Esophagus squamous epithelium (tissue), 5 donors: ENCODE data around the gene COL23A1. TPM values are rescaled to one million over a fixed set of nuclear protein-coding genes. Genes with fewer than 3 reads are reported as not detected.

Source experiments
- DNase-seq: peaks from one replicate; lab custom pipeline; 2025; lab: John Stamatoyannopoulos, UW
- H3K27ac ChIP-seq, 4 donors: fragments of 200-600 bp; sonication (generic); one replicate each; pipeline ENCODE4 v1.5.1; 2016 to 2019; ENCODE audit warnings: mild to moderate bottlenecking in 1 of 4
- H3K27me3 ChIP-seq, 4 donors: fragments of 200-600 bp; sonication (generic); 1 replicate in 3 of 4; 2 replicates in 1 of 4; pipeline versions ENCODE4 v1.5.1 to v1.6.0; 2017 to 2021; ENCODE audit warnings: antibody characterized with exemption in 1 of 4
- H3K36me3 ChIP-seq, 3 donors: fragments of 200-600 bp; sonication (generic); one replicate each; pipeline ENCODE4 v1.5.1; 2016 to 2019
- H3K4me1 ChIP-seq, 3 donors: fragments of 200-600 bp; sonication (generic); one replicate each; pipeline ENCODE4 v1.5.1; 2017 to 2019
- H3K4me3 ChIP-seq, 4 donors: fragments of 200-600 bp; sonication (generic); 1 replicate in 3 of 4; 2 replicates in 1 of 4; pipeline ENCODE4 v1.5.1; 2016 to 2019; ENCODE audit warnings: mild to moderate bottlenecking in 2 of 4, moderate library complexity in 1 of 4
- H3K9me3 ChIP-seq, 3 donors: fragments of 200-600 bp; sonication (generic); one replicate each; pipeline ENCODE4 v1.5.1; 2016 to 2019
- CTCF ChIP-seq, 6 experiments: fragments of 450-650 bp in 4 of 6; fragments of 200-600 bp in 2 of 6; sonication (generic) in 2 of 6; IDR thresholded peaks; one replicate each; pipeline ENCODE4 v1.5.1; 2016 to 2019; ENCODE audit warnings: antibody characterized with exemption in 6 of 6, mild to moderate bottlenecking in 4 of 6, moderate library complexity in 4 of 6
- POLR2A ChIP-seq, 4 donors: fragments of 450-650 bp; IDR thresholded peaks; one replicate each; pipeline ENCODE4 v1.6.1; 2017; ENCODE audit warnings: antibody characterized with exemption in 4 of 4, mild to moderate bottlenecking in 4 of 4, moderate library complexity in 3 of 4
- WGBS, 2 donors: methylation state at CpG; one replicate each; pipeline ENCODE4 v1.1.5; 2018; 5-methylcytosine and 5-hydroxymethylcytosine counted together
- intact Hi-C: fragments of 100-400 bp; cut with DNase I; formaldehyde crosslinking; loops from one replicate; pipeline ENCODE4 v1.15.0; 2022
- total RNA-seq, 4 donors: library from RNA; depleted of rRNA; stranded (reverse); fragments of >200 nt; gene quantifications; one replicate each; pipeline ENCODE4 v1.1.0, GENCODE V29; 2016
- donor health status: DM: yes; HTN: yes; CAD: no.

Gene COL23A1
- total RNA-seq, 4 donors from 2014 or later: 0.41 to 1.5 (median 0.44) TPM; not detected in 1

GRCh38 chr5:178424810-178425177 lies 165.4 kb downstream of the COL23A1 start:
- DNase-seq: no peak
- H3K27me3 ChIP-seq: peaks cover 0 to 4% (median 0%) of the 10 kb centered on the region in 4 donors
- peaks cover 9 to 19% (median 12%) of the 10 kb centered on the region in 3 donors for H3K4me1 ChIP-seq
- no peak overlapping the region for H3K27ac ChIP-seq
- 88% methylated on average over 7 to 10 of the region's 10 CpGs for WGBS, 2 donors
- no peaks in the 10 kb centered on the region for H3K36me3 ChIP-seq
- intact Hi-C loops: no loop called here
- no peaks in the 10 kb centered on the region for H3K9me3 ChIP-seq
- H3K4me3 ChIP-seq: no peak overlapping the region
- no peak for TF ChIP-seq CTCF (IDR thresholded peaks at IDR 0.05)
- TF ChIP-seq POLR2A (IDR thresholded peaks at IDR 0.05): no peak

GRCh38 chr5:178423901-178424809 lies 166.0 kb downstream of the COL23A1 start:
- no peak for DNase-seq
- peaks cover 0 to 8% (median 0%) of the 10 kb centered on the region in 4 donors for H3K27me3 ChIP-seq
- H3K4me3 ChIP-seq: no peak overlapping the region
- 75 to 77% methylated on average over 11 to 12 of the region's 17 CpGs for WGBS, 2 donors
- H3K9me3 ChIP-seq: no peaks in the 10 kb centered on the region
- TF ChIP-seq CTCF (IDR thresholded peaks at IDR 0.05) (no peak), POLR2A (IDR thresholded peaks at IDR 0.05) (no peak)
- H3K27ac ChIP-seq: no peak overlapping the region
- no peaks in the 10 kb centered on the region for H3K36me3 ChIP-seq
- peaks cover 5 to 13% (median 7%) of the 10 kb centered on the region in 3 donors for H3K4me1 ChIP-seq
- intact Hi-C loops: no loop called here

GRCh38 chr5:178423431-178423830 lies 166.8 kb downstream of the COL23A1 start:
- H3K4me1 ChIP-seq: peaks cover under 1 to 5% (median under 1%) of the 10 kb centered on the region in 3 donors
- intact Hi-C loops: no loop called here
- H3K36me3 ChIP-seq: no peaks in the 10 kb centered on the region
- WGBS, 2 donors: 87% methylated on average over 12 to 14 of the region's 14 CpGs
- no peaks in the 10 kb centered on the region for H3K9me3 ChIP-seq
- DNase-seq: no peak
- TF ChIP-seq CTCF (IDR thresholded peaks at IDR 0.05) (no peak), POLR2A (IDR thresholded peaks at IDR 0.05) (no peak)
- no peak overlapping the region for H3K27ac ChIP-seq
- peaks cover 0 to 11% (median 0%) of the 10 kb centered on the region in 4 donors for H3K27me3 ChIP-seq
- H3K4me3 ChIP-seq: no peak overlapping the region

GRCh38 chr5:178422400-178422775 lies 167.8 kb downstream of the COL23A1 start:
- H3K27ac ChIP-seq: no peak overlapping the region
- WGBS, 2 donors: 78 to 90% methylated on average over 3 to 11 of the region's 11 CpGs
- H3K9me3 ChIP-seq: no peaks in the 10 kb centered on the region
- no peak for DNase-seq
- intact Hi-C loops: no loop called here
- H3K4me3 ChIP-seq: no peak overlapping the region
- no peaks in the 10 kb centered on the region for H3K36me3 ChIP-seq
- H3K27me3 ChIP-seq: peaks cover 0 to 11% (median 0%) of the 10 kb centered on the region in 4 donors
- TF ChIP-seq POLR2A (IDR thresholded peaks at IDR 0.05) (no peak), CTCF (IDR thresholded peaks at IDR 0.05) (no peak)
- no peaks in the 10 kb centered on the region for H3K4me1 ChIP-seq

- TF ChIP-seq POLR2A (IDR thresholded peaks at IDR 0.05) (no peak), CTCF (IDR thresholded peaks at IDR 0.05) (no peak)
- Histone ChIP-seq H3K27ac (no peak overlapping the region), H3K36me3 (no peaks in the 10 kb centered on the region), H3K4me1 (no peaks in the 10 kb centered on the region), H3K9me3 (no peaks in the 10 kb centered on the region), H3K27me3 (peaks cover 0 to 11% (median 0%) of the 10 kb centered on the region in 4 donors), H3K4me3 (no peak overlapping the region)
- intact Hi-C loops: no loop called here
- no peak for DNase-seq
- 76 to 83% methylated on average over 12 to 14 of the region's 17 CpGs for WGBS, 2 donors
Measured at GRCh38 chr5:178421699-178422399, 168.3 kb downstream of the COL23A1 start.
